Transverse colon (tissue), 4 donors: Measurements from ENCODE around the gene MEGF9. TPM values are rescaled to one million over a fixed set of nuclear protein-coding genes. Genes with fewer than 3 reads are reported as not detected.

Experiments used
- DNase-seq: peaks from one replicate; pipeline ENCODE4 v3.0.0-alpha.2; 2019
- H3K27ac ChIP-seq, 4 donors: fragments of 200-600 bp; sonication (generic); 2 replicates each; pipeline ENCODE4 v1.5.1; 2016 to 2018; ENCODE audit warnings: inconsistent platforms in 4 of 4
- H3K27me3 ChIP-seq: fragments of 200-600 bp; sonication (generic); 2 replicates; pipeline ENCODE4 v1.5.1; 2017; ENCODE audit warnings: inconsistent platforms
- H3K36me3 ChIP-seq, 4 donors: fragments of 200-600 bp; sonication (generic); 2 replicates each; pipeline ENCODE4 v1.5.1; 2017 to 2019; ENCODE audit warnings: inconsistent platforms in 4 of 4
- H3K4me1 ChIP-seq, 4 donors: fragments of 200-600 bp; sonication (generic); 2 replicates each; pipeline ENCODE4 v1.5.1; 2017 to 2020; ENCODE audit warnings: inconsistent platforms in 4 of 4
- H3K4me3 ChIP-seq, 4 donors: fragments of 200-600 bp; sonication (generic); 1 replicate in 1 of 4; 2 replicates in 3 of 4; pipeline versions ENCODE4 v1.5.1 to v1.6.1; 2017 to 2019; ENCODE audit warnings: inconsistent platforms in 4 of 4
- H3K9me3 ChIP-seq, 2 donors: fragments of 200-600 bp; sonication (generic); 2 replicates each; pipeline ENCODE4 v1.5.1; 2017 to 2019; ENCODE audit warnings: inconsistent platforms in 2 of 2
- CTCF ChIP-seq, 5 experiments: fragments of 200-600 bp in 3 of 5; fragments of 450-650 bp in 2 of 5; sonication (generic) in 3 of 5; IDR thresholded peaks; 1 replicate in 2 of 5; 2 replicates in 3 of 5; pipeline ENCODE4 v1.5.1; 2016 to 2017; ENCODE audit warnings: antibody characterized with exemption in 5 of 5, inconsistent platforms in 3 of 5, mild to moderate bottlenecking in 2 of 5, moderate library complexity in 1 of 5
- EP300 ChIP-seq: sonication (generic); formaldehyde crosslinking; IDR thresholded peaks from one replicate; pipeline ENCODE4 v1.6.1; 2017; ENCODE audit warnings: antibody characterized with exemption, low read depth
- POLR2A ChIP-seq: fragments of 450-650 bp; IDR thresholded peaks from one replicate; pipeline ENCODE4 v1.6.1; 2016; ENCODE audit warnings: antibody characterized with exemption, mild to moderate bottlenecking, moderate library complexity
- POLR2AphosphoS5 ChIP-seq, 3 donors: sonication (generic); formaldehyde crosslinking; IDR thresholded peaks; one replicate each; pipeline ENCODE4 v1.6.1; 2016; ENCODE audit warnings: antibody characterized with exemption in 3 of 3
- WGBS, 2 donors: methylation state at CpG; one replicate each; pipeline ENCODE4 v1.1.5; 2018; ENCODE audit warnings: low coverage in 1 of 2; 5-methylcytosine and 5-hydroxymethylcytosine counted together
- in situ Hi-C, 4 donors: fragments of 200-750 bp; cut with MboI; loops; one replicate each; pipeline versions ENCODE4 v1.15.0 to v1.15.1; 2017; ENCODE audit warnings: low sequenced_read_pairs in 3 of 4, low pct_ligation_motif_present in 1 of 4, low pct_unique_long_range_greater_than_20kb in 1 of 4
- intact Hi-C: fragments of 100-400 bp; cut with DNase I; formaldehyde crosslinking; loops from one replicate; pipeline ENCODE4 v1.15.1; 2023; ENCODE audit warnings: low total_unique reads
- total RNA-seq, 4 donors: library from RNA; depleted of rRNA; stranded (reverse); fragments of >200 nt; gene quantifications; one replicate each; pipeline ENCODE4 v1.1.0, GENCODE V29; 2016

Gene MEGF9
- total RNA-seq, 4 donors from 2014 or later: 6.7 to 17.9 (median 12.7) TPM

GRCh38 chr9:120612218-120612617 is 102.1 kb downstream of the MEGF9 start:
- intact Hi-C loops: no loop called here
- no peaks in the 10 kb centered on the region for H3K27me3 ChIP-seq
- TF ChIP-seq CTCF (IDR thresholded peaks at IDR 0.05) (no peak), EP300 (no peak), POLR2A (no peak)
- in situ Hi-C loops: no loop called here
- H3K4me1 ChIP-seq: no peaks in the 10 kb centered on the region
- no peak for DNase-seq
- H3K4me3 ChIP-seq: no peak overlapping the region
- no peak overlapping the region for H3K27ac ChIP-seq
- H3K9me3 ChIP-seq: no peaks in the 10 kb centered on the region
- WGBS, 2 donors: 86 to 90% methylated on average over 1 of the region's 1 CpG
- H3K36me3 ChIP-seq: peaks cover 0 to 10% (median 0%) of the 10 kb centered on the region in 4 donors

- Histone ChIP-seq H3K27ac (no peak overlapping the region), H3K4me1 (no peaks in the 10 kb centered on the region), H3K27me3 (no peaks in the 10 kb centered on the region), H3K4me3 (no peak overlapping the region), H3K36me3 (peaks cover 0 to 16% (median 0%) of the 10 kb centered on the region in 4 donors), H3K9me3 (no peaks in the 10 kb centered on the region)
- intact Hi-C loops: no loop called here
- in situ Hi-C loops: no loop called here
- TF ChIP-seq EP300 (no peak), POLR2AphosphoS5 (IDR thresholded peaks at IDR 0.05) (no peak), POLR2A (no peak), CTCF (IDR thresholded peaks at IDR 0.05) (no peak)
- 95 to 96% methylated on average over 1 of the region's 1 CpG for WGBS, 2 donors
- no peak for DNase-seq
Observed at GRCh38 chr9:120611690-120612068, 102.6 kb downstream of the MEGF9 start.

GRCh38 chr9:120610975-120611689 is 103.1 kb downstream of the MEGF9 start:
- H3K4me3 ChIP-seq: no peak overlapping the region
- DNase-seq: no peak
- H3K4me1 ChIP-seq: no peaks in the 10 kb centered on the region
- H3K27me3 ChIP-seq: no peaks in the 10 kb centered on the region
- H3K27ac ChIP-seq: no peak overlapping the region
- in situ Hi-C loops: no loop called here
- no peaks in the 10 kb centered on the region for H3K9me3 ChIP-seq
- TF ChIP-seq POLR2A: no peak
- TF ChIP-seq CTCF (IDR thresholded peaks at IDR 0.05): no peak
- no peak for TF ChIP-seq POLR2AphosphoS5 (IDR thresholded peaks at IDR 0.05)
- TF ChIP-seq EP300: no peak
- peaks cover 0 to 21% (median 0%) of the 10 kb centered on the region in 4 donors for H3K36me3 ChIP-seq
- intact Hi-C loops: no loop called here

- WGBS, 2 donors: 90 to 92% methylated on average over 2 of the region's 2 CpGs
- Histone ChIP-seq H3K27ac (no peak overlapping the region), H3K4me1 (no peaks in the 10 kb centered on the region), H3K27me3 (no peaks in the 10 kb centered on the region), H3K36me3 (peaks cover 0 to 18% (median 0%) of the 10 kb centered on the region in 4 donors), H3K9me3 (no peaks in the 10 kb centered on the region), H3K4me3 (no peak overlapping the region)
- TF ChIP-seq POLR2AphosphoS5 (IDR thresholded peaks at IDR 0.05): no peak
- TF ChIP-seq EP300: no peak
- no peak for TF ChIP-seq CTCF (IDR thresholded peaks at IDR 0.05)
- TF ChIP-seq POLR2A: no peak
- DNase-seq: no peak
- intact Hi-C loops (no loop called here), in situ Hi-C loops (no loop called here)
Observed at GRCh38 chr9:120609636-120610035, 104.6 kb downstream of the MEGF9 start.
